ENCODE data around the gene TTBK2. TPM values are rescaled to one million over a fixed set of nuclear protein-coding genes. Genes with fewer than 3 reads are reported as not detected.

The TTBK2 gene
- total RNA-seq, 2 experiments from 2014 or later, result 17.5 to 20.1 TPM

DNA sequence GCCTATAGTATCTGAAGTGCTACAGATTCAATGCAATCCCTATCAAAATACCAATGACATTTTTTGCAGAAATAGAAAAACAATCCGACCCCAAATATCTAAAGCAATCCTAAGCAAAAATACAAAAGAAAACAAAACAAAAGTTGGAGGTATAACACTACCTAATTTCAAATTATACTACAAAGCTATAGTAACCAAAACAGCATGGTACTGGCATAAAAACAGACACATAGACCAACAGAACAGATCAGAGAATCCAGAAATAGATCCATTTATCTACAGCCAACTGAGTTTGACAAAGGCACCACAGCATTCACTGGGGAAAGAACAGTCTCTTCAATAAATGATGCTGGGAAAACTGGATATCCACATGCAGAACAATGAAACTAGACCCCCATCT, 159.8 kb downstream of the TTBK2 start:
- H3K9me3 Mint-ChIP-seq, result peaks cover 19% of the 10 kb centered on the region
- DNase-seq (no peak), ATAC-seq (ENCODE audit: poor library complexity) (no peak)
- no peaks in the 10 kb centered on the region for H3K27me3 Mint-ChIP-seq
- H3K27ac Mint-ChIP-seq, result no peak overlapping the region
- ChIA-PET CTCF (no interaction called here), POLR2A (no interaction called here)
- no peak overlapping the region for H3K4me3 ChIP-seq (ENCODE audit: low read length)
- no peak overlapping the region for H3K4me3 Mint-ChIP-seq
- H3K4me1 ChIP-seq (ENCODE audit: insufficient read depth, low read length), result peaks cover 4% of the 10 kb centered on the region
- TF ChIP-seq, protein P1, sequence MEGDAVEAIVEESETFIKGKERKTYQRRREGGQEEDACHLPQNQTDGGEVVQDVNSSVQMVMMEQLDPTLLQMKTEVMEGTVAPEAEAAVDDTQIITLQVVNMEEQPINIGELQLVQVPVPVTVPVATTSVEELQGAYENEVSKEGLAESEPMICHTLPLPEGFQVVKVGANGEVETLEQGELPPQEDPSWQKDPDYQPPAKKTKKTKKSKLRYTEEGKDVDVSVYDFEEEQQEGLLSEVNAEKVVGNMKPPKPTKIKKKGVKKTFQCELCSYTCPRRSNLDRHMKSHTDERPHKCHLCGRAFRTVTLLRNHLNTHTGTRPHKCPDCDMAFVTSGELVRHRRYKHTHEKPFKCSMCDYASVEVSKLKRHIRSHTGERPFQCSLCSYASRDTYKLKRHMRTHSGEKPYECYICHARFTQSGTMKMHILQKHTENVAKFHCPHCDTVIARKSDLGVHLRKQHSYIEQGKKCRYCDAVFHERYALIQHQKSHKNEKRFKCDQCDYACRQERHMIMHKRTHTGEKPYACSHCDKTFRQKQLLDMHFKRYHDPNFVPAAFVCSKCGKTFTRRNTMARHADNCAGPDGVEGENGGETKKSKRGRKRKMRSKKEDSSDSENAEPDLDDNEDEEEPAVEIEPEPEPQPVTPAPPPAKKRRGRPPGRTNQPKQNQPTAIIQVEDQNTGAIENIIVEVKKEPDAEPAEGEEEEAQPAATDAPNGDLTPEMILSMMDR (IDR thresholded peaks at IDR 0.05), result no peak
- intact Hi-C loops (cut with DNase I, micrococcal nuclease), result no loop called here
- no peaks in the 10 kb centered on the region for H3K36me3 ChIP-seq (ENCODE audit: insufficient read depth, low read length)
- H3K27me3 ChIP-seq (ENCODE audit: control insufficient read depth in 1 of 2, insufficient read depth in 2 of 2, low read length in 2 of 2), result no peaks in the 10 kb centered on the region
- no peak overlapping the region for H3K27ac ChIP-seq (ENCODE audit: low read depth in 1 of 2, low read length in 2 of 2)
- peaks cover 61% of the 10 kb centered on the region for H3K36me3 Mint-ChIP-seq (ENCODE audit: low read depth)
- H3K9me3 ChIP-seq (ENCODE audit: control insufficient read depth in 1 of 2, insufficient read depth in 1 of 2, low read length in 2 of 2), result peaks cover 14 to 16% of the 10 kb centered on the region in 2 experiments
- H3K4me1 Mint-ChIP-seq (ENCODE audit: low read depth), result peaks cover 7% of the 10 kb centered on the region

DNA sequence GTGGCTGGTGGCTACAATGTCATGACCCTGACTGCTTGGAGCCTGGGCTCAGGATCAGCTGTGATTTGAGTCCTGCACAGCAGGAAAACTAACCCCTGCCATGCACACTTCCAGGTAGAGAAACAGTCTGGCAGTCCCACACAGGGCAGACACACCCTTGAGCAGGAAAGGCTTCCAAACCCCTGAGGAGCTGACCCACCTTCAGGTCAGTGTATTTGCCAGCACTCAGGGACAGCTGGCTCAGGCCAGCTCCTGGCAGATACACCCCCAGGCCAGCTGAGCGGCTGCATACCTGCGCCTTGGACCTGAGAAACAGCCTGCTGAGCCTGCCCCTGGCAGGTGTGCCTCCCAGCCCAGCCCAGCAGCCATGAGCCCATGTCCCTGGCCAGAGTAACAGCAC, 161.5 kb downstream of the TTBK2 start:
- Mint-ChIP-seq H3K4me3 (no peak overlapping the region), H3K36me3 (ENCODE audit: low read depth) (peaks cover 45% of the 10 kb centered on the region), H3K9me3 (peaks cover 19% of the 10 kb centered on the region), H3K4me1 (ENCODE audit: low read depth) (peaks cover 7% of the 10 kb centered on the region), H3K27ac (no peak overlapping the region), H3K27me3 (no peaks in the 10 kb centered on the region)
- TF ChIP-seq, protein P1 (IDR thresholded peaks at IDR 0.05), result no peak
- ChIA-PET CTCF (no interaction called here), POLR2A (no interaction called here)
- DNase-seq, result no peak
- ATAC-seq (ENCODE audit: poor library complexity), result no peak
- Histone ChIP-seq H3K4me1 (ENCODE audit: insufficient read depth, low read length) (peaks cover 4% of the 10 kb centered on the region), H3K27me3 (ENCODE audit: control insufficient read depth in 1 of 2, insufficient read depth in 2 of 2, low read length in 2 of 2) (no peaks in the 10 kb centered on the region), H3K36me3 (ENCODE audit: insufficient read depth, low read length) (no peaks in the 10 kb centered on the region), H3K9me3 (ENCODE audit: control insufficient read depth in 1 of 2, insufficient read depth in 1 of 2, low read length in 2 of 2) (peaks cover 14 to 16% of the 10 kb centered on the region in 2 experiments), H3K4me3 (ENCODE audit: low read length) (no peak overlapping the region), H3K27ac (ENCODE audit: low read depth in 1 of 2, low read length in 2 of 2) (no peak overlapping the region)
- intact Hi-C loops (cut with DNase I, micrococcal nuclease), result no loop called here

DNA sequence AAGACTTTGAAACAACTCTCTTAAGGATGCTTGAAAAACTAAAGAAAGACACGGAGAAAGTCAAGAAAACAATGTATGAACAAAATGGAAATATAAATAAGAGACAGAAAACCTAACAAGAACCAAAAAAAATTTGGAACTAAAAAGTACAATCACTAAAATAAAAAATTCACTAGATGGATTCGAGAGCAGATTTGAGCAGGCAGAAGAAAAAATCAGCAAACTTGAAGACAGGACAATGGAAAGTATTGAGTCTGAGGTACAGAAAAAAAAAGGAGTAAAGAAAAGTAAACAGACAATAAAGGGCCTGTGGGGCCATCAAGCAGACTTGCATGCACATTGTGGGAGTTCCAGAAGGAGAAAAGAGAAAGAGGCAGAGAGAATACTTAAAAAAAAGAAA, 170.3 kb downstream of the TTBK2 start:
- Histone ChIP-seq H3K4me1 (ENCODE audit: insufficient read depth, low read length) (no peaks in the 10 kb centered on the region), H3K36me3 (ENCODE audit: insufficient read depth, low read length) (peaks cover 42% of the 10 kb centered on the region), H3K4me3 (ENCODE audit: low read length) (no peak overlapping the region), H3K27me3 (ENCODE audit: control insufficient read depth in 1 of 2, insufficient read depth in 2 of 2, low read length in 2 of 2) (no peaks in the 10 kb centered on the region), H3K9me3 (ENCODE audit: control insufficient read depth in 1 of 2, insufficient read depth in 1 of 2, low read length in 2 of 2) (peaks cover 3 to 7% of the 10 kb centered on the region in 2 experiments), H3K27ac (ENCODE audit: low read depth in 1 of 2, low read length in 2 of 2) (no peak overlapping the region)
- ChIA-PET POLR2A (interaction anchor here (0.7 kb wide), 1 partner anchor 34 kb away, joined by 3 read pairs; no protein-coding TSS in a partner anchor), CTCF (no interaction called here)
- DNase-seq, result no peak
- intact Hi-C loops (cut with DNase I, micrococcal nuclease), result no loop called here
- TF ChIP-seq, protein P1 (IDR thresholded peaks at IDR 0.05), result no peak
- Mint-ChIP-seq H3K4me3 (no peak overlapping the region), H3K27me3 (no peaks in the 10 kb centered on the region), H3K9me3 (peaks cover 5% of the 10 kb centered on the region), H3K27ac (no peak overlapping the region), H3K4me1 (ENCODE audit: low read depth) (no peaks in the 10 kb centered on the region), H3K36me3 (ENCODE audit: low read depth) (peaks cover 67% of the 10 kb centered on the region)
- no peak for ATAC-seq (ENCODE audit: poor library complexity)

Data from CD4-positive, alpha-beta T cell (primary cell).